GM12892 (cell line): ENCODE data around the gene SRBD1.

Experiments
- DNase-seq: peaks from one replicate; pipeline ENCODE4 v3.0.0; 2011; ENCODE audit not compliant: insufficient read length
- FAIRE-seq: peaks from 2 replicates; lab custom pipeline; 2011; peaks lifted over from hg19 to GRCh38; lab: Jason Lieb, UNC
- POLR2A ChIP-seq: IDR thresholded peaks from 2 replicates; pipeline ENCODE4 v1.6.1; 2011; ENCODE audit warnings: low read depth, low read length, control low read depth
- POLR2AphosphoS5 ChIP-seq: IDR thresholded peaks from 2 replicates; pipeline ENCODE4 v1.6.1; 2011; ENCODE audit warnings: low read depth, low read length, control low read depth
- TAF1 ChIP-seq: IDR thresholded peaks from 2 replicates; pipeline ENCODE4 v1.6.1; 2011; ENCODE audit warnings: low read depth, mild to moderate bottlenecking, control low read depth, low read length, borderline replicate concordance

The SRBD1 gene

GRCh38 chr2:45450634-45451033 is 160.4 kb downstream of the SRBD1 start:
- DNase-seq, result no peak
- no peak for FAIRE-seq
- TF ChIP-seq POLR2AphosphoS5 (no peak), POLR2A (no peak), TAF1 (no peak)

DNA sequence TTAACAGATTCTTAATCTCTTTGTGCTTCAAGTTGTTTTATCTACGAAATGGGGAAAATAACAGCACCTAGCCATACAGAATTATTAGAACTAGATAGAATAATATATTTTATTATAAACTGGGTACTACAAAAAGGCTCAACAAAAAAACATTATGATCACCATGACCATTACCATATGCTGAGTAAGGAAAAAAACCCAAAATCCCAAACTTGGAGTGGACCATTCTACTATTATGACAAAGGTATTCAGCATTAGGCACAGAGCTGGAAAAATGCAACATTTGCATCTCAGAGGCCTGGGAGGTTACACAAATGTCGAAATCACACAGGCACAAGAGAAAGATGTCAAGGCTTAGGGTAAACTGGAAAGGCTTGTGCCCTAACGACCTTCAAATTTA is 162.8 kb downstream of the SRBD1 start:
- FAIRE-seq, result no peak
- TF ChIP-seq POLR2A (no peak), TAF1 (no peak), POLR2AphosphoS5 (no peak)

DNA sequence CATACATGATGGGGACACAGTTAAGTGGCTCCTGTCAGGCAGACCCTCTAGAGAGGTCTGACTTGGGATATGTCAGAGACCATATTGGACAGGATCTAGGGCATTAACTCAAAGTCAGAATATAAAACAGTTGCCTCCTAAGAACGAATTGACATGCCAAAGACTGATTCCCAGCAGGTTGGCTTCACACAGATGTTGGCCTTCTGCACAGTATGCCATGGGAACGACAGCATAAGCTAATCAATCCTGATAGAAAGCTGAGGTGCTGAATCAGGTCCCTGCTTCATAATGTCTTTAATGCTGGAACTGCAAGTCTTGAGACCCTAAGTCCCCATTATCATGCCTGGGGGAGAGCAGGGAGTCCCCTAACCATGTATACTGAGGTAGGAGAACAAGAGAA is 165.1 kb downstream of the SRBD1 start:
- TF ChIP-seq POLR2AphosphoS5, result no peak
- no peak for TF ChIP-seq TAF1
- no peak for TF ChIP-seq POLR2A
- no peak for FAIRE-seq
- no peak for DNase-seq

More for the DNA sequence above, 162.8 kb downstream of the SRBD1 start:
- no peak for DNase-seq

GRCh38 chr2:45445037-45445436 is 166.0 kb downstream of the SRBD1 start:
- TF ChIP-seq POLR2A, result no peak
- no peak for TF ChIP-seq TAF1
- TF ChIP-seq POLR2AphosphoS5, result no peak
- no peak for DNase-seq
- FAIRE-seq, result no peak

DNA sequence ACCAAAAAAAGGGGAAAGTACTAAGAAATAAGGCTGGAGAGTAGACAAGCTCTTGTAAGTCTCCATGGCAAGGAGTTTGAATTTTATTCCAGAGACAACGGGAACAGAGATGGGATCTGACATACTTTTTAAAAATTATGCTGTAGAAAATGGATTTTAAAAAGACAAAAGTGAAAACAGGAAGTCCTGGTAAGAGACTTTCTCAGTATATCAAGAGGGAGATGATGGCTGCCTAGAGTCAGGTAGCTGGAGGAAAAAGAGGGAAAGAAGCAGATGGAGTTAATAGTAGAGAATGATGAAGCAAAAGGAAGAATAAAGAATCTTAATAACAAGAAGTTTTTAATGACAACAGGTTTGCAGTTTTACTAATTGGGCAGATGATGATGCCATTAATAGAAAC is 168.1 kb downstream of the SRBD1 start:
- FAIRE-seq, result no peak
- no peak for DNase-seq
- TF ChIP-seq POLR2AphosphoS5, result no peak
- no peak for TF ChIP-seq TAF1
- TF ChIP-seq POLR2A, result no peak

- FAIRE-seq (no peak), DNase-seq (no peak)
- no peak for TF ChIP-seq TAF1
- TF ChIP-seq POLR2AphosphoS5, result no peak
- TF ChIP-seq POLR2A, result no peak
Measured at GRCh38 chr2:45442026-45442425, 169.0 kb downstream of the SRBD1 start.

- FAIRE-seq, result no peak
Measured at GRCh38 chr2:45441571-45441970, 169.5 kb downstream of the SRBD1 start.

DNA sequence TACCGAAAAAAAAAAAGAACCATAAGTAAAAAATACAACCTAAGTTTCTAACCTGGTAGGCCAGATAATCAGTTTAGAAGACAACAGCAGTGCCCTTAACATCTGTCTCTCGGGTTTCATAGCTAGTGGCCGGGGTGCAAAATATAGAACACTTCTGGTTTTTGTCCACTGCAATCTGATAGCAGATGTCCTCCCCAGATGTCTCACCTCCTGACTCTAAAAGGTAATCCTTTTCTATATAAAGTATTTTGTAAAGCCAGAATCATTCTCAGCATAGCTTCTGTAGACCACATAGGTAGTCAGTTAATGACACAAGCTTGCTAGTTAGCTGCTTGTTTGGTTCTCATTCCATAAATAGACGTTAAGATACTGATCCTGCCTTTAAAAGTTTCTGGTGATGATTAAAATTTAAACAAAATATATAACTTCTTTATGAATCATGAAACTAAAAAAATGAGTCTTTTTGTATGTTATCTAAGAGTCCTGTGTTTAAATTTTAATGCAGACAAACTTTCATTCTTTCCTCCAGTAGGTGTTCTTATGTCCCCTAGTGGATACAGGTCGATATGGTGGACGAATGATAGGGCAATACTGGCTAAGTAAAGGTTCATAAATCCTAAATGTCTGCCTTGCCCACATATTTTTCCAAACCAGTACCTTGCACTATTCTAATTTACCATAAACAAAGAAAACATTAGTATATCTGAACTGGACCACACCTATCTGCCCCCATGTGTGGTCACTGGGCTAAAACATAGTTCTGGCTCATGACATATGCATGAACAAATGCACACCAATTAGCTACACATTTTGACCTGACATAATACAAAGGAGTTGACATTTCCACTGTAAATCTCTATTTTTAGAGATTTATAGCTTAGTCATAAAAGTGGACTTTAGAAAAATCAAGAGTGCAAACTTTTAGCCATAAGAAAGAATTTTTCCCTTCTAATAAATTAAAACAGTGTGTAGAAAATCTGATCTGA is 171.0 kb downstream of the SRBD1 start:
- peak; percentile 7 for DNase-seq
- FAIRE-seq, result no peak
- TF ChIP-seq TAF1 (no peak), POLR2AphosphoS5 (no peak), POLR2A (no peak)

More at GRCh38 chr2:45441571-45441970, 169.5 kb downstream of the SRBD1 start:
- TF ChIP-seq POLR2A, result no peak
- TF ChIP-seq TAF1, result no peak
- no peak for TF ChIP-seq POLR2AphosphoS5
- no peak for DNase-seq

DNA sequence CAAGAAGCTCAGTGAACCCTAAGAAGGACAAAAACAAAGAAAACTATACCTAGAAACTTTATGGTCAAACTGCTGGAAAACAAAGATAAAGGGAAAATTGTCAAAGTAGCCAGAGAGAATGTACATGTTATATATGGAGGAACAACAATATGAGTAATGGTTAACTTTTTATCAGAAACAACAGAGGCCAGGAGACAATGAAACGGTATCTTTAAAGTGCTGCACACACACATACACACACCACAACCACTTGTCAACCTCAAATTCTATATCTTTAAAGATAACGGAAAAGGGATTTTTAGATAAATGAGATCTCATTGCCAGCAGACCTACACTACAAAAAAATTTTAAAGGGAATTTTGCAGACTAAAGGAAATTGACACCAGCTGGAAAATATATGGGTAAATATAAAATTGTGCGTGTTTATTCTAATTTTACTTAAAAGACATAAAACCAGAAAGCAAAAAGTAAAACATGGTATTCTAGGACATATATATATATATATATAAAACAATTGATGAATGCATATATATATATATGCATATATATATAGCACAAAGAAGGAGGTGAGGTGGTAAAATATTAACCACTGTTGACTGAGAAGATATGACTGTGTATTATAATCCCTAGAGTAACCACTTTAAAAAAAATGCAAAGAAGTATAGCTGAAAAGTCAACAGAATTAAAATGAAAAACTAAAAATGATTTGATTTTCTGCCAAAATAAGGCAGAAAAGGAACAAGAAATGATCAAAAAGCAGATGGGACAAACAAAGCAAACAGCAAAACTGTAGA is 172.0 kb downstream of the SRBD1 start:
- FAIRE-seq, result no peak
- no peak for DNase-seq
- no peak for TF ChIP-seq POLR2A
- TF ChIP-seq POLR2AphosphoS5, result no peak
- TF ChIP-seq TAF1, result no peak

GRCh38 chr2:45436456-45436855 is 174.6 kb downstream of the SRBD1 start:
- DNase-seq (no peak), FAIRE-seq (peak; percentile 60)
- no peak for TF ChIP-seq TAF1
- no peak for TF ChIP-seq POLR2AphosphoS5
- TF ChIP-seq POLR2A, result no peak

DNA sequence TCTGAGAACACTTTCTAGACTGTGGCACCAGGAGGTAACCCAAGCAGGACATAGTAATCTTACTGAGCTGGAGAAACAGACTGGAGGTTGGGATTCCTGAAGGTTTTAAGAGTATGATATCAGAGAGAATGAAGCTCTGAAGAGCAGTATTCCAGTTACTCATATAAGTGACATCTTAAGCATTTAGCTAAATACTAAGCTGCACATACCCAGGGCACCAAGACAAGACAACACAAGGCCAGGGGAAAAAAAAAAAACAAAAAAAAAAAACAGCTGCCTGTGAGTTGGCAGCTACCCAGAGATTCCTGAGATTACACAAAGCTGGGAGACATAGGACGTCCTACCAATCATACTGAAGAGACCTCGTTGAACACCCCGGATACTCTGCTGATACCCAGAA is 175.8 kb downstream of the SRBD1 start:
- no peak for FAIRE-seq
- TF ChIP-seq TAF1 (no peak), POLR2A (no peak), POLR2AphosphoS5 (no peak)
- DNase-seq, result no peak
